HEK293 (cell line): ENCODE data around the gene PHKA2.

ENCODE experiments used
- CTCF ChIA-PET: fragments of 350-600 bp; formaldehyde crosslinking; extraction: SDS; loops from one replicate; lab custom pipeline; 2021; ENCODE audit warnings: antibody characterized with exemption; lab: Yijun Ruan, JAX
- POLR2A ChIA-PET: fragments of 300-600 bp; formaldehyde crosslinking; extraction: SDS; loops from one replicate; lab custom pipeline; 2020; ENCODE audit warnings: antibody characterized with exemption, inconsistent platforms; lab: Yijun Ruan, JAX
- H3K27ac ChIP-seq: fragments of 200-500 bp; sonication (Bioruptor generic); 2 replicates; pipeline ENCODE4 v1.5.1; 2014; ENCODE audit warnings: low read depth, low read length, control low read depth, inconsistent platforms; ENCODE audit errors: extremely low read depth
- H3K36me3 ChIP-seq, 2 experiments: fragments of 200-500 bp in 1 of 2; sonication (Bioruptor generic) in 1 of 2; 1 replicate in 1 of 2; 2 replicates in 1 of 2; pipeline ENCODE4 v1.5.1; 2014 to 2017; ENCODE audit warnings: inconsistent platforms in 2 of 2, low read length in 2 of 2; ENCODE audit not compliant: control insufficient read depth in 2 of 2, insufficient read depth in 1 of 2
- H3K4me1 ChIP-seq: fragments of 200-500 bp; sonication (Bioruptor generic); 2 replicates; pipeline ENCODE4 v1.5.1; 2014; ENCODE audit warnings: mild to moderate bottlenecking, low read length, inconsistent platforms; ENCODE audit not compliant: control insufficient read depth, insufficient read depth
- H3K4me3 ChIP-seq: 2 replicates; pipeline ENCODE4 v1.5.1; 2011; ENCODE audit warnings: low read depth, mild to moderate bottlenecking, control low read depth, low read length, moderate library complexity
- H3K9me3 ChIP-seq: fragments of 200-500 bp; sonication (Bioruptor generic); 2 replicates; pipeline ENCODE4 v1.5.1; 2014; ENCODE audit warnings: low read depth, low read length, inconsistent platforms; ENCODE audit not compliant: control insufficient read depth, insufficient read depth
- BCL11A ChIP-seq: fragments of 450-650 bp; formaldehyde crosslinking; IDR thresholded peaks from 2 replicates; pipeline ENCODE4 v1.5.1; 2016; ENCODE audit warnings: low read depth, missing biosample characterization, missing genetic modification characterization
- FEZF1 ChIP-seq: fragments of 450-650 bp; formaldehyde crosslinking; IDR thresholded peaks from 2 replicates; pipeline ENCODE4 v1.5.1; 2016; ENCODE audit warnings: missing biosample characterization, missing genetic modification characterization
- IKZF3 ChIP-seq: fragments of 450-650 bp; IDR thresholded peaks from 2 replicates; pipeline ENCODE4 v1.5.0; 2018; ENCODE audit warnings: missing biosample characterization, mild to moderate bottlenecking, missing genetic modification characterization, moderate library complexity
- REST ChIP-seq: fragments of 450-650 bp; formaldehyde crosslinking; IDR thresholded peaks from 2 replicates; pipeline ENCODE4 v1.5.1; 2016; ENCODE audit warnings: missing biosample characterization, missing genetic modification characterization
- SP2 ChIP-seq: fragments of 450-650 bp; formaldehyde crosslinking; IDR thresholded peaks from 2 replicates; pipeline ENCODE4 v1.5.1; 2016; ENCODE audit warnings: missing biosample characterization, missing genetic modification characterization
- TCF7L2 ChIP-seq: IDR thresholded peaks from 2 replicates; pipeline ENCODE4 v1.6.1; 2011; ENCODE audit warnings: low read depth, mild to moderate bottlenecking, inconsistent platforms, low read length, moderate library complexity, borderline replicate concordance
- ZBTB11 ChIP-seq: fragments of 450-650 bp; formaldehyde crosslinking; conservative IDR thresholded peaks from 2 replicates; pipeline ENCODE4 v1.5.1; 2016; ENCODE audit warnings: low read depth, missing biosample characterization, missing genetic modification characterization
- ZBTB26 ChIP-seq: fragments of 450-650 bp; formaldehyde crosslinking; optimal IDR thresholded peaks from 2 replicates; pipeline ENCODE3; 2016; ENCODE audit warnings: missing biosample characterization, mild to moderate bottlenecking, missing genetic modification characterization
- ZFHX2 ChIP-seq: fragments of 450-650 bp; formaldehyde crosslinking; conservative IDR thresholded peaks from 2 replicates; pipeline ENCODE4 v1.5.1; 2016; ENCODE audit warnings: missing biosample characterization, missing genetic modification characterization
- ZNF18 ChIP-seq: fragments of 450-650 bp; formaldehyde crosslinking; IDR thresholded peaks from 2 replicates; pipeline ENCODE4 v1.5.1; 2016; ENCODE audit warnings: missing biosample characterization, missing genetic modification characterization
- ZNF202 ChIP-seq: fragments of 450-650 bp; formaldehyde crosslinking; IDR thresholded peaks from 2 replicates; pipeline ENCODE4 v1.5.1; 2016; ENCODE audit warnings: missing biosample characterization, missing genetic modification characterization, borderline replicate concordance
- ZNF23 ChIP-seq: fragments of 450-650 bp; formaldehyde crosslinking; IDR thresholded peaks from 2 replicates; pipeline ENCODE4 v1.5.1; 2016; ENCODE audit warnings: missing biosample characterization, missing genetic modification characterization, borderline replicate concordance
- ZNF280C ChIP-seq: fragments of 450-650 bp; formaldehyde crosslinking; IDR thresholded peaks from 2 replicates; pipeline ENCODE4 v1.5.1; 2016; ENCODE audit warnings: missing biosample characterization, missing genetic modification characterization
- ZNF324 ChIP-seq: fragments of 450-650 bp; formaldehyde crosslinking; IDR thresholded peaks from 2 replicates; pipeline ENCODE4 v1.5.1; 2016; ENCODE audit warnings: missing biosample characterization, missing genetic modification characterization
- ZNF335 ChIP-seq: fragments of 450-650 bp; formaldehyde crosslinking; conservative IDR thresholded peaks from 2 replicates; pipeline ENCODE4 v1.5.1; 2016; ENCODE audit warnings: missing biosample characterization, missing genetic modification characterization
- ZNF433 ChIP-seq: fragments of 450-650 bp; formaldehyde crosslinking; IDR thresholded peaks from 2 replicates; pipeline ENCODE4 v1.5.1; 2016; ENCODE audit warnings: missing biosample characterization, missing genetic modification characterization, low read depth
- ZNF449 ChIP-seq: fragments of 450-650 bp; formaldehyde crosslinking; IDR thresholded peaks from 2 replicates; pipeline ENCODE4 v1.5.1; 2017; ENCODE audit warnings: missing biosample characterization, mild to moderate bottlenecking, missing genetic modification characterization, moderate library complexity
- ZNF596 ChIP-seq: fragments of 450-650 bp; IDR thresholded peaks from 2 replicates; pipeline ENCODE4 v1.5.0; 2018; ENCODE audit warnings: missing biosample characterization, mild to moderate bottlenecking, missing genetic modification characterization, moderate library complexity
- ZNF837 ChIP-seq: fragments of 450-650 bp; formaldehyde crosslinking; IDR thresholded peaks from 2 replicates; pipeline ENCODE4 v1.5.1; 2016; ENCODE audit warnings: missing biosample characterization, missing genetic modification characterization
- ZXDB ChIP-seq: fragments of 450-650 bp; formaldehyde crosslinking; IDR thresholded peaks from 2 replicates; pipeline ENCODE4 v1.5.1; 2016; ENCODE audit warnings: missing biosample characterization, missing genetic modification characterization

Gene PHKA2

GRCh38 chrX:18983666-18984380, at the start of gene PHKA2:
Gene PHKA2 (minus strand): TSS chrX:18984114. CDS start chrX:18983932, 182 bp downstream.
- ChIA-PET POLR2A (interaction anchor here (0.6 kb wide), 2 partner anchors 12 to 790 kb away, joined by 3 to 4 read pairs; no protein-coding TSS in a partner anchor), CTCF (interaction anchor here (0.8 kb wide), 1 partner anchor 46 kb away, joined by 3 read pairs; no protein-coding TSS in a partner anchor)
- no peaks in the 10 kb centered on the region for H3K4me1 ChIP-seq
- peak within 1 kb of the TSS; percentile 91 for H3K27ac ChIP-seq
- H3K4me3 ChIP-seq: peak within 1 kb of the TSS; percentile 72
- no peaks in the 10 kb centered on the region for H3K36me3 ChIP-seq
- H3K9me3 ChIP-seq: no peaks in the 10 kb centered on the region
- TF ChIP-seq TCF7L2 (no peak), SP2 (tag by site-specific recombination) (peak; percentile 41; the same call in 1 of the 2 replicates), ZNF596 (no peak), ZNF335 (0 out of 2 replicates have a peak, but pooled peaks have one; percentile 12), ZBTB26 (tag by site-specific recombination) (peak; percentile 74), ZNF324 (tag by site-specific recombination) (no peak), REST (tag by site-specific recombination) (0 out of 2 replicates have a peak, but pooled peaks have one; percentile 14), FEZF1 (no peak), ZNF23 (tag by site-specific recombination) (no peak), IKZF3 (peak; percentile 42; the same call in 1 of the 2 replicates), ZNF202 (no peak), ZFHX2 (tag by site-specific recombination) (0 out of 2 replicates have a peak, but pooled peaks have one; percentile 30), ZNF433 (tag by site-specific recombination) (no peak)

GRCh38 chrX:19030805-19031204, 46.9 kb upstream of the PHKA2 start:
- POLR2A ChIA-PET: no interaction called here
- CTCF ChIA-PET: interaction anchor here (0.5 to 0.7 kb wide), 3 partner anchors 9 to 652 kb away, joined by 3 to 4 read pairs (median 3); no protein-coding TSS in a partner anchor
- no peak for TF ChIP-seq ZNF280C (tag by site-specific recombination)
- TF ChIP-seq ZNF18 (tag by site-specific recombination): no peak
- TF ChIP-seq ZNF449 (tag by site-specific recombination): no peak
- no peak for TF ChIP-seq ZNF837 (tag by site-specific recombination)
- no peak for TF ChIP-seq ZXDB (tag by site-specific recombination)
- no peak for TF ChIP-seq BCL11A (tag by site-specific recombination)
- TF ChIP-seq ZBTB11 (tag by site-specific recombination): no peak

More at GRCh38 chrX:19030805-19031204, 46.9 kb upstream of the PHKA2 start:
- no peaks in the 10 kb centered on the region for H3K36me3 ChIP-seq
- no peaks in the 10 kb centered on the region for H3K4me1 ChIP-seq
- no peaks in the 10 kb centered on the region for H3K9me3 ChIP-seq
- H3K4me3 ChIP-seq: no peak overlapping the region
- H3K27ac ChIP-seq: no peak overlapping the region
